C4-2B (cell line): ENCODE measurements around the gene USH1G.

Experiments
- ZFX ChIP-seq: fragments of 450-650 bp; IDR thresholded peaks from 2 replicates; pipeline ENCODE4 v1.6.1; 2017
- TF ChIP-seq, protein P1 (sequence below): fragments of 450-650 bp; conservative IDR thresholded peaks from 2 replicates; pipeline ENCODE4 v1.5.1; 2017; ENCODE audit warnings: mild to moderate bottlenecking

DNA sequence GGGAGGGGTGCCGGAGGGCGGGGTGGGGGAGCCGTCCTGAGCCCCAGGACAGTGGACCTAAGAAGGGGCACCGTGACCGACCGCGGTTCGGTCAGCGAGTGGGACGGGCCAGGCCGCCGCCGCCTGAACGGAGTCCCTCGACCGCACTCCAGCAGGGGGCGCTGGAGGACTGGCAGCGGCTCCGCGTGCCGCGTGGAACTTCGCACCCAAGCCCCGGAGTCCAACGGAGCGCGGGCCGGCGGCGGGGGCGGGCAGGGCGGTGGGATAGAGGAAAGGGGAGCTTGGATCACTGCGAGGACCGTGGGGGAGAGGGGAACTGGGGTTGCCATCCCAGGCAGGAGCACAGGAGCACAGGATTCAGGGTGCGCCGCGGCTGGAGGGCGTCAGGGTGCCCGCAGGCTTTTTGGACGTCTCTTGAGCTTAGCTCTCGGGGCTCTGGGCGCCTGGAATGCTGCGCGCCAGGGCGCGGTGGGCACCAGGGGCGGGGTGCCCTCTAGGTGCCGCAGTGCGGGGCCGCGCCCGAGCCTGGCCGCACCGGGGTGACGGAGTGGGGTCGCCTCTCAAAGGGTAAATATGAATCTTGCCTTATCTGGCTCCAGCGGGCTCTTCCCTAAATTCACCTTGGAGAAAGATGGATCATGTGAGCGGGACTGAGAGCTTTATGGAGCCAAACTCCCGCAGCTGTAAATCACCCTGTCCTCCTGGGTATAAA lies 639 bp upstream of the USH1G start:
- TF ChIP-seq, protein P1, sequence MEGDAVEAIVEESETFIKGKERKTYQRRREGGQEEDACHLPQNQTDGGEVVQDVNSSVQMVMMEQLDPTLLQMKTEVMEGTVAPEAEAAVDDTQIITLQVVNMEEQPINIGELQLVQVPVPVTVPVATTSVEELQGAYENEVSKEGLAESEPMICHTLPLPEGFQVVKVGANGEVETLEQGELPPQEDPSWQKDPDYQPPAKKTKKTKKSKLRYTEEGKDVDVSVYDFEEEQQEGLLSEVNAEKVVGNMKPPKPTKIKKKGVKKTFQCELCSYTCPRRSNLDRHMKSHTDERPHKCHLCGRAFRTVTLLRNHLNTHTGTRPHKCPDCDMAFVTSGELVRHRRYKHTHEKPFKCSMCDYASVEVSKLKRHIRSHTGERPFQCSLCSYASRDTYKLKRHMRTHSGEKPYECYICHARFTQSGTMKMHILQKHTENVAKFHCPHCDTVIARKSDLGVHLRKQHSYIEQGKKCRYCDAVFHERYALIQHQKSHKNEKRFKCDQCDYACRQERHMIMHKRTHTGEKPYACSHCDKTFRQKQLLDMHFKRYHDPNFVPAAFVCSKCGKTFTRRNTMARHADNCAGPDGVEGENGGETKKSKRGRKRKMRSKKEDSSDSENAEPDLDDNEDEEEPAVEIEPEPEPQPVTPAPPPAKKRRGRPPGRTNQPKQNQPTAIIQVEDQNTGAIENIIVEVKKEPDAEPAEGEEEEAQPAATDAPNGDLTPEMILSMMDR, result peak; percentile 97
- TF ChIP-seq ZFX, result no peak
